Activated CD8-positive, alpha-beta memory T cell treated with anti-CD3 and anti-CD28 coated beads for 36 hours (primary cell): ENCODE measurements around the gene ITM2A. TPM values are rescaled to one million over a fixed set of nuclear protein-coding genes. Genes with fewer than 3 reads are reported as not detected.

ENCODE experiments used
- CTCF ChIA-PET: fragments of 350-600 bp; sonication (Branson Sonifier 250); formaldehyde crosslinking; loops from one replicate; lab custom pipeline; 2021; ENCODE audit warnings: antibody characterized with exemption; lab: Charles Lee
- POLR2A ChIA-PET: fragments of 350-600 bp; sonication (Branson Sonifier 250); formaldehyde crosslinking; loops from one replicate; lab custom pipeline; 2021; ENCODE audit warnings: antibody characterized with exemption; lab: Charles Lee
- total RNA-seq, 2 experiments: library from RNA; stranded (reverse); gene quantifications; one replicate each; pipeline ENCODE4 v1.2.3, GENCODE V29; 2021

Gene ITM2A
- total RNA-seq, 2 experiments from 2014 or later, result 94.5 to 102 TPM

DNA sequence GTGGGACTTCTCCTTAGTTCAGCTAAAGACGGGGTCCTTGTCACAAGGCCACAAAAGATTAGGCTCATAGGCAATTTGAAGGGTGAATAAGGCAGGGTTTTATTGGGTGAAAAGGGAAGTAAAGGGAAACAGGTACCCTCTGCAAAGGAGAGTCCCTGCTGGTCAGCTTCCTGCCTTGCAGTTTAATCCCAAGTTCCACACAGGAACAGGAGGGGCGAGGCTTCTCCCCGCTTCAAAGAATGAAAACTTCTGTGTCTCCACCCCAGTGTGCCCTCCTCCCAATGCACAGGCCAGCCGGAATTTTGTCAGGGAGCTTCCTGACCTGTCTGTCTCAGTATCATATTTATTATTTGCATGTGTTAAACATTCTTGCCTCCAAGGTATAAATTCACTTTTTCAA, 37.1 kb downstream of the ITM2A start:
- POLR2A ChIA-PET, result no interaction called here
- CTCF ChIA-PET, result no interaction called here

DNA sequence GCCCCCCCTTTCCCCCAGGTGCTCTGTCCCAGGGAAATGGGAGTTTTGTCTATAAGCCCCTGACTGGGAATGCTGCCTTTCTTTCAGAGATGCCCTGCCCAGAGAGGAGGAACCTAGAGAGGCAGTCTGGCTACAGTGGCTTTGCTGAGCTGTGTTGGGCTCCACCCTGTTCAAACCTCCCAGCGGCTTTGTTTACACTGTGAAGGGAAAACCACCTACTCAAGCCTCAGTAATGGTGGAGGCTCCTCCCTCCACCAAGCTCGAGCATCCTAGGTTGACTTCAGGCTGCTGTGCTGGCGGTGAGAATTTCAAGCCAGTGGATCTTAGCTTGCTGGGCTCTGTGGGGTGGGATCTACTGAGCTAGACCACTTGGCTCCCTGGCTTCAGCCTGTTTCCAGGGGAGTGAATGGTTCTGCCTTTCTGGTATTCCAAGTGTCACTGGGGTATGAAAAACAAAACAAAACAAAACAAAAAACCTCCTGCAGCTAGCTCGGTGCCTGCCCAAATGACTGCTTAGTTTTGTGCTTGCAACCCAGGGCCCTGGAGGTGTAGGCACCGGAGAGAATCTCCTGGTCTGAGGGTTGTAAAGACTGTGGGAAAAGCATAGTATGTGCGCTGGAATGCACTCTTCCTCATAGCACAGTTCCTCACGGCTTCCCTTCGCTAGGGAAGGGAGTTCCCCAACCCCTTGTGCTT, 41.7 kb downstream of the ITM2A start:
- ChIA-PET POLR2A (no interaction called here), CTCF (no interaction called here)

Other genes with a start within 250 kb of the ITM2A start
- 10 to 100 TPM; 30.5 to 30.9 TPM for gene GPR174, start 222.6 kb downstream of the ITM2A start, total RNA-seq